ENCODE data around the gene DIPK1B.

Gene DIPK1B

GRCh38 chr9:136739509-136739908 lies 27.1 kb downstream of the DIPK1B start:
- H3K4me3 ChIP-seq (ENCODE audit: low read depth, low read length) = no peak overlapping the region
- TF ChIP-seq CTCF (IDR thresholded peaks at IDR 0.05; ENCODE audit: low read depth, low read length) (no peak), POLR2A (IDR thresholded peaks at IDR 0.05; ENCODE audit: extremely low read depth, insufficient read length) (no peak), MYC (IDR thresholded peaks at IDR 0.05; ENCODE audit: low read depth, low read length) (no peak)
- no peak for DNase-seq (ENCODE audit: low read depth)

- no peak overlapping the region for H3K4me3 ChIP-seq (ENCODE audit: low read depth, low read length)
- no peak for TF ChIP-seq CTCF (IDR thresholded peaks at IDR 0.05; ENCODE audit: low read depth, low read length)
- no peak for TF ChIP-seq MAX (IDR thresholded peaks at IDR 0.05; ENCODE audit: low read depth, low read length)
- TF ChIP-seq MYC (IDR thresholded peaks at IDR 0.05; ENCODE audit: low read depth, low read length) = no peak
- TF ChIP-seq POLR2A (IDR thresholded peaks at IDR 0.05; ENCODE audit: extremely low read depth, insufficient read length) = no peak
- DNase-seq (ENCODE audit: low read depth) = no peak
Measured at GRCh38 chr9:136740069-136740468, 27.7 kb downstream of the DIPK1B start.

GRCh38 chr9:136740491-136740890 lies 28.1 kb downstream of the DIPK1B start:
- H3K4me3 ChIP-seq (ENCODE audit: low read depth, low read length) = no peak overlapping the region
- no peak for DNase-seq (ENCODE audit: low read depth)
- TF ChIP-seq CTCF (IDR thresholded peaks at IDR 0.05; ENCODE audit: low read depth, low read length) = no peak
- no peak for TF ChIP-seq MAX (IDR thresholded peaks at IDR 0.05; ENCODE audit: low read depth, low read length)
- TF ChIP-seq MYC (IDR thresholded peaks at IDR 0.05; ENCODE audit: low read depth, low read length) = no peak
- no peak for TF ChIP-seq POLR2A (IDR thresholded peaks at IDR 0.05; ENCODE audit: extremely low read depth, insufficient read length)

GRCh38 chr9:136740971-136741882 lies 28.9 kb downstream of the DIPK1B start:
- no peak overlapping the region for H3K4me3 ChIP-seq (ENCODE audit: low read depth, low read length)
- TF ChIP-seq CTCF (IDR thresholded peaks at IDR 0.05; ENCODE audit: low read depth, low read length) (no peak), MAX (IDR thresholded peaks at IDR 0.05; ENCODE audit: low read depth, low read length) (no peak), POLR2A (IDR thresholded peaks at IDR 0.05; ENCODE audit: extremely low read depth, insufficient read length) (no peak), MYC (IDR thresholded peaks at IDR 0.05; ENCODE audit: low read depth, low read length) (no peak)
- no peak for DNase-seq (ENCODE audit: low read depth)

- H3K4me3 ChIP-seq (ENCODE audit: low read depth, low read length) = no peak overlapping the region
- TF ChIP-seq MAX (IDR thresholded peaks at IDR 0.05; ENCODE audit: low read depth, low read length) = no peak
- TF ChIP-seq CTCF (IDR thresholded peaks at IDR 0.05; ENCODE audit: low read depth, low read length) = no peak
- TF ChIP-seq POLR2A (IDR thresholded peaks at IDR 0.05; ENCODE audit: extremely low read depth, insufficient read length) = no peak
- TF ChIP-seq MYC (IDR thresholded peaks at IDR 0.05; ENCODE audit: low read depth, low read length) = no peak
- DNase-seq (ENCODE audit: low read depth) = no peak
Measured at GRCh38 chr9:136741883-136742571, 29.7 kb downstream of the DIPK1B start.

Measured in NB4 (cell line).